ENCODE measurements around the gene ARPIN.

The ARPIN gene

DNA sequence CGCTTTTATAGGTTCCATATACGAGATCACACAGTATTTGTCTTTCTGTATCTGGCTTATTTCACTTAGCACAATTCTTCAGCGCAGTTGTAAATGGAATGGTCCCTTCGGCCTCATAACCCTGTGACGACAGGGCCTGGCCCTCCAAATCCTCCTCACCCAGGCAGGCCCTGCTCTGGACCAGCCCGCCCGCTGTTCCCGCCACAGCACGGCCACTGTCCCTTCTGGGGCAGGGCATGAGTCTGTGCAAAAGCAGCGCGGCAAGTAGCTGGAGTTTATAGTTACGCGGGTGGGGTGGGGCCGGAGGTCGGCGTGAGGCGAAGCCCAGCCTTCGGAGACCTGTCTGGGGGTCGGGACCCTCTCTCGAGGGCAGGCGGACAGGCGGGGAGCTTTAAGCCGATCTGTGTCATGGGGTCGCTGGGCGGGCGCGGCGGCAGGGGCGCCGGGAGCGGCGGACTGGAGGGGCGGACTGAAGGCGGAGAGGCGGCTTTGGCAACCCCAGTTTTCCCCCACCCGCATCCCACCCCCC lies 543 bp downstream of the ARPIN start:
- peak overlapping the region; percentile 68 for H3K4me3 ChIP-seq (ENCODE audit: low read depth, low read length)
- DNase-seq (ENCODE audit: low read depth) = no peak

DNA sequence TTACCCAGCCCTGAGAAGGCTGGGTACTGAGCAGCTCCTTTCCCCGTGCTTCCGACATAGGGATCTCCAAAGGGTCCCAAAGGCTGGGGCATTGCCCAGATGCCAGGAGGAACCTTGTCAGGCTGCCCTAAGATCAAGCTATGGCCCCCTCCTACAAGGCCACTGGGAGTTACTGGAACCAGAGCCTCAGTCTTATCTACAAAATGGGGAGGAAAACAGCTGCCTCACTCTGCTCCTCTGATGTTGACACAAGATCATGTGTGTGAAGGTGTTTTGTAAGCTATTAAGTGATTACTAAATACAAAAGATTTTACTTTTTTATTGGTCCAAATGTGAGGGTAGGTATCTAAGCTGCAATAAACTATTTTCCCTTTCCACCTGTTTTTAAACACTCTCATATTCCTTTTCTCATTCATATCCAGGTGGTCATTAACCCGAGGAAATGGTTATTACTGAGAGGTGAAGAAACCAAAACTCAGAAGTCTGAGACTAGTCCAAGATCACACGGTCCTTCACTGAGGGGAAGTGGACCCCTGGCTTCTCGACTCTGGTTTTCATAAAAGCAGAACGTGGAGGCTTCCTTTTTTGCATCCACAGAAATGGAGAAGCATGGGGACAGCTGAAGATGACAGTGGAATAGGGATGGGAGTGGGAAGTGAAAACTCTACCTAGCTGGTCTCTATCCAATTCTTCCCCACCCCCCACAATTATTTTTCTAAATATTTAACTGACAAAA lies 1.7 kb downstream of the ARPIN start:
- no peak overlapping the region for H3K4me3 ChIP-seq (ENCODE audit: low read depth, low read length)
- DNase-seq (ENCODE audit: low read depth) = no peak

DNA sequence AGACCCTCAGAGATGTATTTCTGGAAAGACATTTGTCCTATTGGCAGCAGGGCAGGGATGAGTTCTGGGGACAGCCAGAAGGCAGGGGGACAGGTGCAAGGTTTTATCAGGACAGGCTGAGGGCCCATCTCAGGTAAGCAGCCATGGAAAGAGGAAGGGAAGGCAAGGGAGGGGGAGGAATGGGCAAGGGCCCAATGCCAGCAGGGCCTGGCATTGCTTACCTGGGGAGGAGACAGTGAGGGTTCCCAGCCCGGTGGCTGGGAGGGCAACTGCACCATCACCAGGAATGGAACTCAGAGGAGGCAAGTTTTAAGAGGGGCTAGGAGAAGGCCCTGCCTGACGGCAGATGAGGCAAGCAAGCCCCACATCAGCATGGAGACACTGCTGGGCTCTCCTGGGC lies 3.1 kb downstream of the ARPIN start:
- no peak overlapping the region for H3K4me3 ChIP-seq (ENCODE audit: low read depth, low read length)
- no peak for DNase-seq (ENCODE audit: low read depth)

DNA sequence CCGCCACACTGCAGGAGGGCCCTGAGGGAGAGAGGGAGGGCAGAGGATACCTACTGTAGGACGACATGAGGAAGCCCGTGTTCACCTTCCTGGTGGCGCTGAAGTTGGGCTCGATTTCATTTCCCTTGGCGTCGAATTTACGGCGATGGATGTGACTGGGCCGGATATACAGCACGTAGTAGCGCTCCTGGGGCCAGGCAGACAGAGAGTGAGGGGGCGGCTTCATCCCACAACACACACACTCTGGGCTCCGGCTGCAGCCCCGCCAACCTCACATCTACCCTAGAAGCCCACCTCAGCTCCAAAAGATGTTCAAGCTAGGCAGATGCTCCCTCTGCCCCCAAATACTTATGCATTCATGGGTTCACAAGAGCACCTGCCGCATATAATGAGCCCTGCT lies 4.5 kb downstream of the ARPIN start:
- DNase-seq (ENCODE audit: low read depth) = no peak

DNA sequence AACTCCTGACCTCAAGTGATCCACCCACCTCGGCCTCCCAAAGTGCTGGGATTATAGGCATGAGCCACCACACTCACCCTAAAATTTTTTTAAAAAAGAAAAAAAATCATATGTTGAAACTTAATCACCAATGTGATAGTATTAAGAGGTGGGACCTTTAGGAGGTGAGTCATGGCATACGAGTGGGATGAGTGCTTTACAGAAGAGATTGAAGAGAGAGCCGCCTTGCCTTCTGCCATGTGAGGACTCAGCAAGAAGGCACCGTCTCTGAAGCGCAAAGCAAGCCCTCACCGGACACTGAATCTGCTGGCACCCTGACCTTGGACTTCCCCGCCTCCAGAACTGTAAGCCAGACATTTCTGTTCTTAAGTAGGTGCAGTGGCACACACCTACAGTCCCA lies 5.5 kb downstream of the ARPIN start:
- no peak overlapping the region for H3K4me3 ChIP-seq (ENCODE audit: low read depth, low read length)
- DNase-seq (ENCODE audit: low read depth) = no peak

More for the DNA sequence above, 4.5 kb downstream of the ARPIN start:
- no peak overlapping the region for H3K4me3 ChIP-seq (ENCODE audit: low read depth, low read length)

DNA sequence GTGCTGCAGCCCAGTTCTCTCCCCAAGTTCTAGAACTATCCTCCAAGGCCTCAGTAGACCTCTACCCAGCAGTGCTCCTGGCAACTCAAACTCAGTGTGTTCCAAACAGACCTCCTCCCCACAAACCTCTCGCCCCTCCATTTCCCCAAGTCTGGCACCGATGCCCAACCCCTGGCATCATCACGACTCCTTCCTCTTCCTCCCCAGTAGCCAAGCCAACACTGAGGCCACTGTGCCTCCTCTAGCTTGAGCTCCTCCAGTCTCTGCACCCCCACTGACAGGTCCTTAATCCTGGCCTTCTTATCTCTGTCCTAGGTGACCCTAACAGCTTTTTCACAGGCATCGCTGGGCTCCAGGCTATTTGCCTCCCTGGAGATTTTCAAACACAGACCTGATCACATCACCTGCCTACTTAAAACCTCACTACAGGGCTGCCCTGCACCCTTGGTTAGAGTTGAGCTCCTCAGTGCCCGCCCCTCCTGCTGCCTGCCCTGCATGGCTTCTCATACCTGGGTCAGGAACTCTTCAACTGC lies 6.8 kb downstream of the ARPIN start:
- no peak overlapping the region for H3K4me3 ChIP-seq (ENCODE audit: low read depth, low read length)
- no peak for DNase-seq (ENCODE audit: low read depth)

DNA sequence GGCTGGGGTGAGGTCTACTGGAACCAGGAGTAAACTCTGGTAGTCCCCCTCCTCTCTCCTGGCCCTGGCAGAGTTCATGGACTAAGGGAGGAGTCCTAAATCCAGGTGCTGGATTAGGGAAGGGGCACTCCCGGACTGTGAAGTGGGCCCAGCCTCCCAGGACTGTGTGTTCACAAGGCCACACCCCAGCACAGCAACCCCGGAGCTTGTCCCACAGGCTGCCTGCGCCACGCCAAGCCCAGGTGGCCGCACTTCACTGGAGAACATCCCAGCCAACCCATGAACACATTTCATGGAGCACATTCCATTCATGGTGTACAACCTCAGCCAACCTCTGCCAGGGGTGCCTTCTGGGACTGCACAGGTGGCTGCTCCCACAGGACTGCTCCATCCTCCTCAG lies 8.2 kb downstream of the ARPIN start:
- DNase-seq (ENCODE audit: low read depth) = no peak

DNA sequence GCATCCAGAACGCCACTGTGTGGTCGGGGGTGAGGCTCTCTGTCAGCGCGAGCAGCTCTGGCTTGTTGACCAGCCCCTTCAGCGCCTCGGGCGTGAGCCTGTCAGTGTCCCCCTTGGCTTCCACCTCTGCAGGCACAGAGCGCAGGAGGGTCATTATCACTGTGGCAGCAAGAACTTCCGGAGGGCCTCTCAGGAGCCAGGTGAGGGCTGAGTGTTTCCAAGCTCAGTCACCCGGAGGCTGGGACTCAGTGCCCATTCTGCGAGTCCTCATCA lies 9.0 kb downstream of the ARPIN start:
- H3K4me3 ChIP-seq (ENCODE audit: low read depth, low read length) = no peak overlapping the region
- no peak for DNase-seq (ENCODE audit: low read depth)

More for the DNA sequence above, 8.2 kb downstream of the ARPIN start:
- H3K4me3 ChIP-seq (ENCODE audit: low read depth, low read length) = no peak overlapping the region

DNA sequence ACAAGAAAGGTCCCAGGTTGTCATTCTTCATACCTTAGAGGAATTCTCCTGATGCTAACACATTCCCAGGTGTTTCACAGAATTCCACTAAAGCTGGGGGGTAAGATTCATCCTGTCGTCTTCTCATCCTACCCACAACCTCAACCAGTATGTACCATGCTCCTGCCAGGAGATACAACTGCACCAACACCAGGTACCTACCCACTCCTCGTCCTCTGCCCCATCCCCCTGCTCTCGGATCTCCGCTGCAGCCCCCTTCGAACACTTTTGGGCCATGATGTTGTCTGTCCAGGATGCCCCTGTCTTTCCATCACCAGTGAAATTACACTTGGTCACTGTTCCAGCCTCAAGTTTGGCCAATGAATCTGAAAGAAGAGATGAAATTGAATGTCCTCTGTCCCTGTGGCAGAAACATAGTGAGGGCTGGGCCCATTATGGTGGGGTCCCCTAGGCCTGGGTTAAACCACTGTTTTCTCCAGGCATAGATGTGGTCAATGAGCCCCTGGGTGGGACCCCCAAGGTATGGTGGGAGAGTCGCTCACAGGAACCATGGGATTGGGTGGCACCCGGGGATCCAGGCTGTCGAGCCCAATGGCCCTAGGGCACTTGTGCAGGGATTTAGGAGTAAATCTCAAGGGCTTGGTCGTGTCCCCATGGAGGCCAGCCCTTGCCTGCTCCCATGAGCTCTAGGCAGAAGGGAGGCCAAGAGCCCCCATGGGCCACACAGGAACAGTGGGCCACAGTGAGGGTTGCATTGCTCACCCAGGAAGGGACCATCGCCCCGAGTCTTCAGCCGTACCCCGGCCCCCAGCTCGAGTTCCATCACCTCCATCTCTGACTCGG lies 9.5 kb downstream of the ARPIN start:
- no peak overlapping the region for H3K4me3 ChIP-seq (ENCODE audit: low read depth, low read length)
- no peak for DNase-seq (ENCODE audit: low read depth)

DNA sequence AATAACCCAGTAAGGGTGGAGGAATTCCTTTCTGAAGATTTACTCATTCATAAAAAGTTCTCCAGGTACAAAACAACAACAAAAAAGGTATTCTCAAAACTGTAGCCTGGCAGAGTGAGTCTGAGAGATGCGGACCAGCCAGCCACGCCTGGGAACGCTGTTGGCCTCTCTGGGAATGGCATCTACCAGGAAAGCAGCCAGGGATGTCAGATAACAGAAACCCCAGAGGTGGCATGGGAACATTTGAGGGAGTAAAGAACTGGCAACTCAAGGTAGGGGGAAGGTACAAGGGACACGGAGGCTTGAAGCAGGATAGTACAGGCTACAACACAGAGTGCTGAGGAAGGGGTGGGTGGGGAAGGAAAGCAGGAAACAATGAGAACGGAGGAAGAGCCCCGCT lies 11.9 kb downstream of the ARPIN start:
- no peak overlapping the region for H3K4me3 ChIP-seq (ENCODE audit: low read depth, low read length)
- DNase-seq (ENCODE audit: low read depth) = no peak

DNA sequence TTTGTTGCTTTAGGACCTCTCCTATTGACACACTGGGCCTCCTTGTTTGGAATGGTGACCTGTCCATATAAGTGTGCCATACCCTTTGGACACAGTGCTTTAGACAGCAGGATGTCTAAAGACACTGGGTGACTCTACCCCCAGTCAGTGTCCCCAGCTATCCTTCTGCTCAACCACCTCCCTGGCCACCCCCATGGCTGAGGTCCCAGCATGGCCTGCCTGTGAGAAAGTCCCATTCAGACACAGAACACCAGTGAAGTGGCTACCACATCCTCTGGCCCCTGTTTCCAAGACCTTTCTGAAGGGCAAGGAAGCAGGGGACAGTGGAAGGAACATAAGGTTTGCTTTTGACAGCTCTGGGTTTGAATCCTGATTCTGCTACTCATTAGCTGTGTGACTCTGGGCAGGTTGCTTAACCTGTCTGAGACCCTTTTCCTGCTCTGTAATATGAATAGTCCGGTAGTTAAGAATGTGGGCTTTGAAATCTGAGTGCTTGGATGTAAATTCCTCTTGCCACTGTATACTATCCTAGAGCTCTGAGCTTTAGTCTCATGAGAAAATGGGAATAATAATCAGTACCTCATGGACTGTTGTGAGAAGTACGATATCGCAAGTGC lies 12.7 kb downstream of the ARPIN start:
- H3K4me3 ChIP-seq (ENCODE audit: low read depth, low read length) = no peak overlapping the region
- no peak for DNase-seq (ENCODE audit: low read depth)

DNA sequence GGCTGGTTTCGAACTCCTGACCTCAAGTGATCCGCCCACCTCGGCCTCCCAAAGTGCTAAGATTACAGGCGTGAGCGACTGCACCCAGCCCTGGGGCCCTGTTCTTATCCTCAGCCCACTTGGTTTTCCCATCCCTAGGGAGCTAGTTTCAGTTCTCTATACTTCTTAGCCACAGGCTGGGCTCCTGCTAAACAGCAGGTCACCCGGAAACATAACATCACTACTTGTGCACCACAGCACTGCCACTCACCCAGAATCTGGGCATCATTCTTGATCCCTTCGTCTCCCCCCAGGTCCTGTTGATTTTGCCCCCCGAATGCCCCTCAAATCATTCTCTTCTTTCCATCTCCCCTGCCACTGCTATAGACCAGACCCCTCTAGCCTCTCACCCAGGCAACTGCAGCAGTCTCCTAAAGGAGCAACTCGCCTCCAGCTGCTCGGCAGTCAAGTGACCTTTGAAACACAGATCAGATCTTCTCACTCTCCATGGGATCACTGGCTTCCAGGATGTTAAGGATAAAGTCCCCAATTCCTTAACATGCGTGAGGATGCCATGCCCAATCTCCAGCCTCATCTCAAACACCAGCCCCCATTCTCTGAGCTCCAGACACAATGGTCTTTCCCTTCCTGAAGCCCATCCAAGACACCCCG lies 13.3 kb downstream of the ARPIN start:
- DNase-seq (ENCODE audit: low read depth) = no peak
- H3K4me3 ChIP-seq (ENCODE audit: low read depth, low read length) = no peak overlapping the region

DNA sequence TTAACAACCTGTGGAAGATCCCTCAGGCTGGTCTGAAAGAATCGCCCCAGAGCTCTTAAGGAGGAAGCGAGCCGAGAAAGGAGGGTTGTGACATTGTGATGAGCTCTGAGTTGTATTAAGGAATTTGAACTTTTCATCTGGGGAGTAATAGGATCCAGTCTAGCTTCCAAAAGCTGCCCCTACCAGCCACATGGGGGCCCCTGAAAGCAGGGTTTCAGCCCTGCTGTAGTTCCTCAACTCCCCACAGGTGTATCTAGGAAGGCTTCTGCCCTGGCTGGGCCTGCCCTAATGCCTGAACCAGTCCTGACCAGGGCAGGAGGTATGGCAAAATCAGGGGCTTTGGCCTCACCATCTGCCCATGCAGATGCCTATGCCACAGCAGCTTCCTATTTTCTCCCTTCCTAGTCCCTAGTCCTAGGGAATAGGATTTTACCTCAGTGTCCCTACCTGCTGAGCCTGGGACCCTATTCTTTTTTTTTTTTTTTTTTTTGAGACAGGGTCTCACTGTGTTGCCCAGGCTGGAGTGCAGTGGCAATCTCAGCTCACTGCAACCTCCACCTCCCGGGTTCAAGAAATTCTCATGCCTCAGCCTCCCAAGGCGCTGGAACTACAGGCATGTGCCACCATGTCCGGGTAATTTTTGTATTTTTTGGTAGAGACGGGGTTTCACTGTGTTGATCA lies 14.0 kb downstream of the ARPIN start:
- no peak for DNase-seq (ENCODE audit: low read depth)
- no peak overlapping the region for H3K4me3 ChIP-seq (ENCODE audit: low read depth, low read length)

DNA sequence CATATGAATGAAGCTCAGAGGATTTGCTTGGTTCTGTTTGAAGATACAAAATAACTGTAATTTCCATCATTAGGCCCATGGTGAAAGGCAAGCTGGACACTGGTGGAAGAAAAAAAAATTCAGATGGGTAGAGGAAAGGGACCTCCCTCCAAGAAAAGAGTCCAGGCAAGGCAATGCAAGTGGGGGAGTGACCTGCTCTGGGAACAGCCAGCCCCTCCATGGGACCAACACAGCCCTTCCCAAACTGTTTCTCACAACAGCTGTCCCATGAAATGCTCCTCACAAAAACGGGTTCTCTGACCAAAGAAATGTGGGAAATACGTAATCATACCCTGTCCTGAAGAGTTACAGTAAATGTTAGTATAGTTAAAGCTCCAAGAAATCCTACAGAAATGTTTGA lies 14.6 kb downstream of the ARPIN start:
- DNase-seq (ENCODE audit: low read depth) = no peak
- H3K4me3 ChIP-seq (ENCODE audit: low read depth, low read length) = no peak overlapping the region

DNA sequence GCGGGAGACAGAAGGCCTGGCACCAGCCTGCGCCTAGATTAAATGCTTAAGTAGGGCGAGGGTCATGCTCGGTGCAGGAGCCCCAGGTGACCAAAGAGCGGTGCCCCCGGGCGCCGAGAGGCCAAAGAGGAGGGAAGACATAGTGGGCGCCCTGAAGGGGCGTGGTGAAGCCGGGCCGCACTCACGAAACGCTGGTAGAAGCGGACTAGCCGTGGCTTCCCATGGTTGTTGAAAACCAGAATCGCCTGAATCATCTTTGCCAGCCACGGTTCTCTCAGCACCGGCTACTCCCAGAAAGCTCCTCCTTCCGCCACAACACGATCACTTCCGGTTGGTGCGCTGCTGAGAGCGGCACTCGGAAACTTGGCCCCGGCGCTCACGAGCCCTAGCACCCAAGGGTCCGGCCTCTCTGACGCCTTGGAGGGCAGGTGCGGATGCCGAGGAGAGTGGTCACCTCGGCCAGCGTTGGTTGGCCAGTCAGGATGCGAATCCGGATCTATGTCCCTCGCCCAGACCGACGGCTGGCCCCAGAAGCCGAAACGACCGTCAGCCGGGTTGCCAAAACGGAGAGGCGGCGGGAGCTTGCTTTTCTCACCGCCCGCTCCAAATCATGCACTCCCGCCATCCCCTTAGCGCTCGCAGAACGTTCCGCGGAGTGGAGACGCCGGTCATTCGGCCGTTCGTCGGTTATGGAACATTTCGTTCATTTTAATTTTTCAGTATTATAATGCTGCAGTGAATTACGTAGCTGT lies 18.9 kb downstream of the ARPIN start, which contains the start of gene AP3S2:
Gene AP3S2 (minus strand): TSS at position 299 of the 752 bp plus-strand sequence. CDS start 45 bp downstream, at position 254.
- H3K4me3 ChIP-seq (ENCODE audit: low read depth, low read length) = peak within 1 kb of the TSS; percentile 98
- peak; percentile 81 for DNase-seq (ENCODE audit: low read depth)

DNA sequence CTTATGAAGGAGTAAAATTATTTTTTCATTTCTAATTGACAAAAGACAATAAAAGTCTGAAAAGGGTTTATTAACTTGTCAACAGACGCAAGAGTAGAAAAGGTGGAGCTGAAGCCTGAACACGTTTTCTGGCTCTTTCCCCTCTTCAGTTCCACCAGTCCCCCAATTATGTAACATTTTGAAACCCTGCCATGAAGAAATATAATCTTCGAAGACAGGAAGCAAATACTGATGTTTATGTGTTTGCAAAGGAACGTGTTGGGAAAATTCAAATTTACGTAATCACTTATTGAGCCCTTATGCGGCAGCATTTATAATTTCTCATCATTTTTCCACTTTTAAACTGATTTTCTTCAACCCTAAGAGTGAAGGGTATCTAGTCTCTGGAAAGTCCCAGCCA lies 19.7 kb downstream of the ARPIN start:
- DNase-seq (ENCODE audit: low read depth) = no peak
- peak overlapping the region; percentile 98 for H3K4me3 ChIP-seq (ENCODE audit: low read depth, low read length)

DNA sequence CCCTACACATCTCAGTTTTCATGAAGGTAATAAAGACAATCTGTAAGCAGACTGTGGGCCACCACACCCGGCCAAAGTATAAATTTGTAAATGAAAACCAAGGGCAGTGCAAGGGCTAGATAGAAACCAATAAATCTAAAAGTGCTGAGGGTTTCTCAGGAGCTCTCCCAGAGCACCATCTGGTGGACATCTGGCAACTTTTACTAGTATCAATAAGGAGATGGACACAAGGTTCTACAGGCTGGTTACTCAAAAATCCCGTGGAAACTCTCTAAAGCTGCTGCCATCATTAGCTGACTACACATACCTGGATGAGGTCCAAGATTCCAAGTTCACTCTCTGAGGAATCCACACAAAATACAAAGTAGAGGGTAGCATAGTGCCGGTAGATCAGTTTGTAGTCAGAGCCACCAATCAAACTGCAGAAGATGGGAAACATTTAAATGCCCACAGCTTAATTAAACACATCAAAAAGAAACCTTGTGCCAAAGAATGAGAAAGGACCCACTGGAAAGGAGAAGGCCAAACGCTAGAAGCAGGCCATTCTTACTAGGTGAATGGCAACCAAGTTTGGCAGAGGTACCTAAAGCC lies 24.4 kb downstream of the ARPIN start:
- H3K4me3 ChIP-seq (ENCODE audit: low read depth, low read length) = no peak overlapping the region
- DNase-seq (ENCODE audit: low read depth) = peak; percentile 58

DNA sequence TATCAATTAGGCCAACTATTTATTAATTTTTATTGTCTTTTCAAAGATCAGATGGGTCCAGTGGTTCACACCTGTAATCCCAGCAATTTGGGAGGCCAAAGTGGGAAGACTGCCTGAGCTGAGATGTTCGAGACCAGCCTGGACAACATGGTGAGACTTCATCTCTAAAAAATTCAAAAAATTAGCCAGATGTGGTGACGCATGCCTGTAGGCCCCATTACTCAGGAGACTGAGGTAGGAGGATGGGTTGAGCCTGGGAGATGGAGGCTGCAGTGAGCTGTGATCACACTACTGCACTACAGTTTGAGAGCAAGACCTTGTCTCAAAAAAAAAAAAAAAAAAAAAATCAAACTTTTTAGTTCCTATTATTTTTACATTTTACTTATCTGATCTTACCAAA lies 27.1 kb downstream of the ARPIN start:
- DNase-seq (ENCODE audit: low read depth) = no peak

More for the DNA sequence above, 27.1 kb downstream of the ARPIN start:
- no peak overlapping the region for H3K4me3 ChIP-seq (ENCODE audit: low read depth, low read length)
